ENCODE results near the gene FHL1. TPM values are rescaled to one million over a fixed set of nuclear protein-coding genes. Genes with fewer than 3 reads are reported as not detected.

The FHL1 gene
- polyA plus RNA-seq, 1 of the 3 experiments (the other 2 are of a cell fraction): 57.8 TPM

DNA sequence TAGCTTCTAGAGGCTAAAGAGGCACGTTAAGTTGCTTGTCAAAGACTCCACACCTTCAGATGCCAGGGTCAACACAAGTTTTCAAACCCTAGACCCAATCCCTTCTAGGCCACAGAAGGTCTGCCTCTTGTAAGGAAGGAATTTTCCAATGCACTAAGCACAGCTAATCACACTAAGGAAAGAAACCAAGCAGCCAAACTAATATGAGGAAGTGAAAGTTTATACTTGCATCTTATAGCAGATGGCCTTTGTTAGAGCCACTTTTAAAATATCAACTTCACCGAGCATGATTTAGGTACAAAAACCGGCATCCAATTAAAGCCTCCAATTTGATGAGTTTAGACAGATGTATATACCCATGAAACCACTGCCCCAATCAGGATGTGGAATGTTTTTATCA, 9.9 kb downstream of the FHL1 start:
- ChIA-PET CTCF (interaction anchor here (1.2 kb wide), 1 partner anchor 111 kb away, joined by 3 read pairs; no protein-coding TSS in a partner anchor), POLR2A (no interaction called here)
- H4K20me1 ChIP-seq (ENCODE audit: insufficient read depth): no peaks in the 10 kb centered on the region; the same call in 1 of the 2 replicates
- no peaks in the 10 kb centered on the region for H3K9me2 ChIP-seq
- H3K27me3 ChIP-seq (ENCODE audit: insufficient read depth): no peaks in the 10 kb centered on the region; the same call in 1 of the 2 replicates
- no peak overlapping the region for H3K27ac ChIP-seq (ENCODE audit: low read depth in 2 of 2, low read length in 1 of 2)
- H3K4me3 ChIP-seq (ENCODE audit: low read depth in 2 of 2, low read length in 1 of 2): no peak overlapping the region
- H3K9ac ChIP-seq: no peak overlapping the region
- WGBS (ENCODE audit: low lambda C conversion rate): 39% methylated on average over 3 of the region's 3 CpGs
- no peaks in the 10 kb centered on the region; the same call in none of the 2 replicates for H3K79me2 ChIP-seq (ENCODE audit: insufficient read depth)
- no peak overlapping the region for H2AFZ ChIP-seq (ENCODE audit: low read depth)
- no peaks in the 10 kb centered on the region for H3K36me3 ChIP-seq (replicated peaks in 1 of 2; ENCODE audit: control insufficient read depth in 1 of 2, insufficient read depth in 2 of 2, low read length in 1 of 2)
- H3K4me1 ChIP-seq (ENCODE audit: control insufficient read depth in 1 of 2, insufficient read depth in 2 of 2, low read depth in 1 of 2, low read length in 1 of 2): no peaks in the 10 kb centered on the region
- H3K9me3 ChIP-seq: no peaks in the 10 kb centered on the region
- no peak for TF ChIP-seq FOXJ3 (CRISPR knock-in tag; IDR thresholded peaks at IDR 0.05)
- TF ChIP-seq EP300 (IDR thresholded peaks at IDR 0.05; ENCODE audit: borderline replicate concordance in 1 of 2, low read depth in 1 of 2, low read length in 1 of 2): no peak
- TF ChIP-seq, protein P1, sequence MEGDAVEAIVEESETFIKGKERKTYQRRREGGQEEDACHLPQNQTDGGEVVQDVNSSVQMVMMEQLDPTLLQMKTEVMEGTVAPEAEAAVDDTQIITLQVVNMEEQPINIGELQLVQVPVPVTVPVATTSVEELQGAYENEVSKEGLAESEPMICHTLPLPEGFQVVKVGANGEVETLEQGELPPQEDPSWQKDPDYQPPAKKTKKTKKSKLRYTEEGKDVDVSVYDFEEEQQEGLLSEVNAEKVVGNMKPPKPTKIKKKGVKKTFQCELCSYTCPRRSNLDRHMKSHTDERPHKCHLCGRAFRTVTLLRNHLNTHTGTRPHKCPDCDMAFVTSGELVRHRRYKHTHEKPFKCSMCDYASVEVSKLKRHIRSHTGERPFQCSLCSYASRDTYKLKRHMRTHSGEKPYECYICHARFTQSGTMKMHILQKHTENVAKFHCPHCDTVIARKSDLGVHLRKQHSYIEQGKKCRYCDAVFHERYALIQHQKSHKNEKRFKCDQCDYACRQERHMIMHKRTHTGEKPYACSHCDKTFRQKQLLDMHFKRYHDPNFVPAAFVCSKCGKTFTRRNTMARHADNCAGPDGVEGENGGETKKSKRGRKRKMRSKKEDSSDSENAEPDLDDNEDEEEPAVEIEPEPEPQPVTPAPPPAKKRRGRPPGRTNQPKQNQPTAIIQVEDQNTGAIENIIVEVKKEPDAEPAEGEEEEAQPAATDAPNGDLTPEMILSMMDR (IDR thresholded peaks at IDR 0.05): no peak
- no peak for TF ChIP-seq TCF12 (IDR thresholded peaks at IDR 0.05)
- TF ChIP-seq, protein P2, sequence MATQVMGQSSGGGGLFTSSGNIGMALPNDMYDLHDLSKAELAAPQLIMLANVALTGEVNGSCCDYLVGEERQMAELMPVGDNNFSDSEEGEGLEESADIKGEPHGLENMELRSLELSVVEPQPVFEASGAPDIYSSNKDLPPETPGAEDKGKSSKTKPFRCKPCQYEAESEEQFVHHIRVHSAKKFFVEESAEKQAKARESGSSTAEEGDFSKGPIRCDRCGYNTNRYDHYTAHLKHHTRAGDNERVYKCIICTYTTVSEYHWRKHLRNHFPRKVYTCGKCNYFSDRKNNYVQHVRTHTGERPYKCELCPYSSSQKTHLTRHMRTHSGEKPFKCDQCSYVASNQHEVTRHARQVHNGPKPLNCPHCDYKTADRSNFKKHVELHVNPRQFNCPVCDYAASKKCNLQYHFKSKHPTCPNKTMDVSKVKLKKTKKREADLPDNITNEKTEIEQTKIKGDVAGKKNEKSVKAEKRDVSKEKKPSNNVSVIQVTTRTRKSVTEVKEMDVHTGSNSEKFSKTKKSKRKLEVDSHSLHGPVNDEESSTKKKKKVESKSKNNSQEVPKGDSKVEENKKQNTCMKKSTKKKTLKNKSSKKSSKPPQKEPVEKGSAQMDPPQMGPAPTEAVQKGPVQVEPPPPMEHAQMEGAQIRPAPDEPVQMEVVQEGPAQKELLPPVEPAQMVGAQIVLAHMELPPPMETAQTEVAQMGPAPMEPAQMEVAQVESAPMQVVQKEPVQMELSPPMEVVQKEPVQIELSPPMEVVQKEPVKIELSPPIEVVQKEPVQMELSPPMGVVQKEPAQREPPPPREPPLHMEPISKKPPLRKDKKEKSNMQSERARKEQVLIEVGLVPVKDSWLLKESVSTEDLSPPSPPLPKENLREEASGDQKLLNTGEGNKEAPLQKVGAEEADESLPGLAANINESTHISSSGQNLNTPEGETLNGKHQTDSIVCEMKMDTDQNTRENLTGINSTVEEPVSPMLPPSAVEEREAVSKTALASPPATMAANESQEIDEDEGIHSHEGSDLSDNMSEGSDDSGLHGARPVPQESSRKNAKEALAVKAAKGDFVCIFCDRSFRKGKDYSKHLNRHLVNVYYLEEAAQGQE (IDR thresholded peaks at IDR 0.05; ENCODE audit: low read depth, low read length): no peak
- TF ChIP-seq SMC3 (IDR thresholded peaks at IDR 0.05; ENCODE audit: low read depth, low read length): no peak
- TF ChIP-seq YY1 (IDR thresholded peaks at IDR 0.05; ENCODE audit: low read depth): no peak
- TF ChIP-seq, protein P3, sequence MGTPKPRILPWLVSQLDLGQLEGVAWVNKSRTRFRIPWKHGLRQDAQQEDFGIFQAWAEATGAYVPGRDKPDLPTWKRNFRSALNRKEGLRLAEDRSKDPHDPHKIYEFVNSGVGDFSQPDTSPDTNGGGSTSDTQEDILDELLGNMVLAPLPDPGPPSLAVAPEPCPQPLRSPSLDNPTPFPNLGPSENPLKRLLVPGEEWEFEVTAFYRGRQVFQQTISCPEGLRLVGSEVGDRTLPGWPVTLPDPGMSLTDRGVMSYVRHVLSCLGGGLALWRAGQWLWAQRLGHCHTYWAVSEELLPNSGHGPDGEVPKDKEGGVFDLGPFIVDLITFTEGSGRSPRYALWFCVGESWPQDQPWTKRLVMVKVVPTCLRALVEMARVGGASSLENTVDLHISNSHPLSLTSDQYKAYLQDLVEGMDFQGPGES (IDR thresholded peaks at IDR 0.05; ENCODE audit: low read depth, low read length): no peak
- TF ChIP-seq, protein P4, sequence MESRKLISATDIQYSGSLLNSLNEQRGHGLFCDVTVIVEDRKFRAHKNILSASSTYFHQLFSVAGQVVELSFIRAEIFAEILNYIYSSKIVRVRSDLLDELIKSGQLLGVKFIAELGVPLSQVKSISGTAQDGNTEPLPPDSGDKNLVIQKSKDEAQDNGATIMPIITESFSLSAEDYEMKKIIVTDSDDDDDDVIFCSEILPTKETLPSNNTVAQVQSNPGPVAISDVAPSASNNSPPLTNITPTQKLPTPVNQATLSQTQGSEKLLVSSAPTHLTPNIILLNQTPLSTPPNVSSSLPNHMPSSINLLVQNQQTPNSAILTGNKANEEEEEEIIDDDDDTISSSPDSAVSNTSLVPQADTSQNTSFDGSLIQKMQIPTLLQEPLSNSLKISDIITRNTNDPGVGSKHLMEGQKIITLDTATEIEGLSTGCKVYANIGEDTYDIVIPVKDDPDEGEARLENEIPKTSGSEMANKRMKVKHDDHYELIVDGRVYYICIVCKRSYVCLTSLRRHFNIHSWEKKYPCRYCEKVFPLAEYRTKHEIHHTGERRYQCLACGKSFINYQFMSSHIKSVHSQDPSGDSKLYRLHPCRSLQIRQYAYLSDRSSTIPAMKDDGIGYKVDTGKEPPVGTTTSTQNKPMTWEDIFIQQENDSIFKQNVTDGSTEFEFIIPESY (IDR thresholded peaks at IDR 0.05; ENCODE audit: borderline replicate concordance, low read depth): no peak
- no peak for TF ChIP-seq POLR2AphosphoS5 (IDR thresholded peaks at IDR 0.05; ENCODE audit: low read depth, low read length)
- H3F3A ChIP-seq (replicated peaks; ENCODE audit: insufficient read depth): no peaks in the 10 kb centered on the region
- no peak overlapping the region for H3K4me2 ChIP-seq
- DNase-seq: no peak
